GM18870 (cell line): ENCODE results near the gene SDK1.
"Not testable (repeated sequence)": the region's sequence is repeated elsewhere in the genome, so short reads cannot be mapped to it uniquely, and the experiment has no call there.

Experiments
- ATAC-seq: cut with Tn5 transposase; IDR thresholded peaks from one replicate; pipeline ENCODE4 v1.9.1; 2021; ENCODE audit warnings: moderate library complexity; ENCODE audit not compliant: unreplicated experiment

The SDK1 gene

DNA sequence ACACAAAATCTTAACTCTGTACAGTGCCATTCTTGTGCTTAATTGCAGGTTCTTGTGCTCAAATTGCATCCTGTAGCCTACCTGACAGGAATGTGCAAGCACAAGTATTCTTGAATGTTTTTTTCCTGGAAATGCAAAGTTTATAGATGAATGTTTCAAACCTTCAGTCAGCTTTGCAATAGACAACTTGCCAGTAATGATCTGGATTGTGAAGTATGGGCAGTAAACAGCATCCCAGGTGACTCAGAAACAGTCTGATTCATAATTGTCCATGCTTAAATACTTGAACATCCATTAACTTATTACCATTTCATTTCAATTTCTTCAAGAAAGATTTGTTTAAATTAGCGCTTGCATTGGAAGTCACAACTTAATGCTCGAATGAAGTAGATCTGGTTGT is 347.2 kb downstream of the SDK1 start:
- ATAC-seq = no peak

DNA sequence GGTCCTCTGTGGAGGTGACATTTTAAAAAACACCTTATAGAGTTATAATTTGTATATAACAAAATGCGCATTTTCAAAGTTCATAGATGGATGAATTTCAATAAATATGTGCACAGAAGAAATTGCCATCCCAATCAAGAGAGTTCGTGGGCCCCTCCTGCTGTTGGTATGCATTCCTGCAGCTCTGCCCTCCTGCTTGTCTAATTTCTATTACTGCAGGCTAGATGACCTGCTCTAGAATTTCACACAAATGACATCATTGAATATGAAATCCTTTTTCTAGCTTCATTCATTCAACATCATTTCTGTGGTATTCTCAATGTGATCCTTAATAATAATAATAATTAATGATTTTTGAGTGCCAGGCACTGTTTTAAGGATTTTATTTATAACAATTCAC is 348.2 kb downstream of the SDK1 start:
- no peak for ATAC-seq

DNA sequence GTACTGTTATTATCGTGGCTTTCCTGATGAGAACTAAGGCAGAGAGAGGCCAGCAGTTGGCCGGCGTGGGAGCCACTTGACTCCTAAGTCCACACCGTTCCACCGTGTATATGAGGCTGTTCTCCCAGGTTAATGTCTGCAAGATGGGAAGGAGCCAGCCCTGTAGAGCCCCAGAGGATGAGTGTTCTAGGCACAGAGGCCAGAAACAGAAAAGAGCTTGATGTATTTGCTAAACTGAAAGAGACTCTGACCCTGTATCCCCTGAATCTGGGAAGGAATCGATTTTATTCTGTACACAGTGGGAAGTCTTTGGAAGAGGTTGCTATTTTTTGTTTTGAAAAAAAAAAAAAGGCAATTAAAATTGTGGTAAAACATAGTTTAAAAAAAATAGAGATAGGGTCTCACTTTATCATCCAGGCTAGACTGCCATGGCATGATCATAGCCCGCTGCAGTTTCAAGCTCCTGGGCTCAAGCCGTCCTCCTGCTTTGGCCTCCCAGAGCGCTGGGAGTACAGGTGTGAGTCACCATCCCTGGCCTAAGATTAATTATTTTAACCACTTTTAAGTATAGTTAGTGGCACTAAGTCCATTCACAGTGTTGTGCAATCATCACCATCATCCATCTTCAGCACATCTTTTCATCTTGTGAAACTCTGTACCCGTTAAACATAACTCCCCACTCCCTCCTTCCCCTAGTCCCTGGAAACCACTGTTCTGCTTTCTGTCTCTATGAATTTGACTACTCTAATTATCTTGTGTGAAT is 348.8 kb downstream of the SDK1 start:
- no peak for ATAC-seq

DNA sequence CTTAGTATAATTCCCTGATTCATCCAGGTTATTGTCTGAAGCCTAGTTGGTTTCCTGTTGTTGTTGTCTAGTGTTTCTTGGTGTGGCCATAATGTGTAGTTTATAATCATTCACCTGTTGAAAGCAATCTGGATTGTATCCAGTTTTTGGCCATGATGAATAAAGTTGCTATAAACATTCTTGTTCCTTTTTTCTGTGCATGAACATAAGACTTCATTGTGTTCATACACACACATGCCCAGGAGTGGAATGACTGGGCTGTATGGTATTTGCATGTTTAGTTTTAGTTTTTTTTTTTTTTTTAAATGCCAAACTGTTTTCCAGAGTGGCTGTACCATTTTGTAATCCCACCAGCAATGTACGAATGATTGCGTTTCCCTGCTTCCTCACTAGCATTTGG is 349.8 kb downstream of the SDK1 start:
- ATAC-seq = no peak

DNA sequence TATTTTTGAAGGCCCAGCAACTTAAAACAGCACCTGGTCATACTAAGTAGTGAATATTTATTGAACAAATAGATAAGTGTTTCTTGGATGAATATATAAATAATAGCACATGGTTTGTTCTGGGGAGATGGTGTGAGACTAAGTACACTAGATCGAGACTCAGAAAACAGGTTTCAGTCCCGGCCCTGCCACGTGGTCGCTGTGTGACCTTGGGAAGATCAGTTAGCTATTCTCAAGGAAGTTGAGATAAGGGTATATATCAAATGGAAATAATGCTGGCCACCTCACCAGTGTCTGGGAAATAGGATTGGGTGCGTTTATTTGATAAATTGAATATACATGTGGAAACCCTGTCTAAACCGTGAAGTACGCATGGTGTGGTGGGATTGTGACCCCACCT is 354.6 kb downstream of the SDK1 start:
- no peak for ATAC-seq

DNA sequence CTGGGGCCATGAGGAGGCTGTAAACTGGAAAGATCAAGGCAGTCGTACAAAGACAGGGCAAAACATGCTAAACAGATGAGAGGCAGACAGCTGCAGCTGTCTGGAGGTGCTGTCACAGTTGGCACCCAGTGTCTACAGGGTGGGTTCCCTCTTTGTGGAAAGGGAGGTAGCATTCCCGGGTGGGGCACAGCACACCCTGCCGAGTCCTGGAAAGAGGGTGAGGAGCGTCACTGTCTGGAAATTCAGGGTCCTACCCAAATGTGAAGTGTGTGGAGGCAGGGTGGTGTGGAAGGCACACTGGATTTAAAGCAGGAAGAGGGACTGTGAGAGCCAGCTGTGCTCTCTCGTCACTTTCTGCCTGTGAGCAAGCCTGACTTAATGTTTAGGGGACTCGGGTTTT is 356.2 kb downstream of the SDK1 start:
- ATAC-seq = no peak

DNA sequence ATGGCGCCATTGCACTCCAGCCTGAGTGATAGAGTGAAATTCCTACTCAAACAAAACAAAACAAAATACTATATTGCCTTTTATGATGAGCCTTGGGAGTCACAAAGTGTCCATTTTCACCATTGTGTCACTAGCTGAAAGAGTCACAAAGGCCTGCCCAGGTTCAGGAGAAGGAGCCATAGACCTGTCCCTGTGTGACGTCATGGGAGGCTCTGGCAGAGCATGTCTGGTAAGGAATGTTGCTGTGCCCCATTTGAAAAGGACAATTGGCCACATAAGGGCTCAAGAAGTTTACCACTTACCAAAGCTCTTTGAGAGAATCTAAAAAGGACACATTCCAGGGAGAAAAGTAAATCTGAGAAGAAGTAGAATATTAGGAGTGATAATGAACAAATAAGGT is 367.7 kb downstream of the SDK1 start:
- ATAC-seq = no peak

DNA sequence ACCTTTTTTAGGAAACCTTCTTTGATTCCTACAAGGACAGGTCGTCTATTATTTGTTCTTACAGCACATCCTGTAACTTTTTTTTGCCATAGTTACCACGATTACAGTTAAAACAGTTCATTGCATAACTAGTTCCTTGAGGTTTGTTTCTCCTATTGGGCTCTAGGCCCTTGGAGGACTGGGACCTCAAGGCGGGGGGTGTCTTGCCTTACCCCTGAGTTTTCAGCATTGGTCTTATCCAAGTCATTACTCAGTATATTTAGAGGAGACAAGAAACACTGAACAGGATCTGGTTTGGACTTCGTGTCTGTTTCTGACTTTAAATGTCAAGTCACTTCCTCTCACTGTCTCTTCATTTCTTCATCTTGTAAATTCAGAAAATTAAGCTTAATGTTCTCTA is 369.8 kb downstream of the SDK1 start:
- no peak for ATAC-seq

DNA sequence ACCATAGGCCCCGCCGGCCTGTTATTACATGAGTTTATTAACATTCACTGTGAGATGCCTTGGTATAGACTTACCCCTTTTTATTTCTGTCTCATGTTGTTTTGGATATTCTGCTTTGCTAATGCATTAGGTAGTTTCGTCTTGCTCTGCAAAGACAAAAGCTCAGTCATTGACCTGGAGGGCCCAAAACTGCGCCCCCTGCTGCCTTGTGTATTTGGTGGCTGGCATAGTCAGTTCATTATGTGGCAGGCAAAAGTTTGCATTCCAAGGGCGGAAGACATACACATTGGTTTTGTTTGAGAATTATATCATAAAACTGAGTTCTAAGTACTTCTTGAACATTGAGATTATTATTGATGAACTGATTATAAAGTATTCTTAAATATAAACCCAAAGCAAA is 372.5 kb downstream of the SDK1 start:
- ATAC-seq = no peak

DNA sequence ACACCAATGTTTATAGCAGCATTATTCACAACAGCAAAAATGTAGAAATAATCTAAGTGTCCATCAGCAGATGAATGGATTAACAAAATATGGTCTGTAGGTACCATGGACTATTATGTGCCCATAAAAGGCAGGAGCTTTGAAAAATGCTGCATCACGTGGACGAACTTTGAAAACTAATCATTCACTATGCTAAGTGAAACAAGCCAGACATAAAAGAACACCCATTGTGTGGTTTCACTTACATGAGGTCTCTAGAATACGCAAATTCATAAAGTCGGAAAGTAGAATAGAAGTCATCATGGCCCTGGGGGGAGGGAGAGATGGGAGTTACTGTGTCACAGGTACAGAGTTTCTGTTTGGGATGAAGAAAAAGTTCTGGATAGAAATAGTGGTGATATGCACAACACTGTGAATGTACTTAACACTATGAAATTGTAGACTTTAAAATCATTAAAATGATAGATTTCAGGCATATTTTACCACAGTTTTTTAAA is 377.3 kb downstream of the SDK1 start:
- ATAC-seq = no peak

DNA sequence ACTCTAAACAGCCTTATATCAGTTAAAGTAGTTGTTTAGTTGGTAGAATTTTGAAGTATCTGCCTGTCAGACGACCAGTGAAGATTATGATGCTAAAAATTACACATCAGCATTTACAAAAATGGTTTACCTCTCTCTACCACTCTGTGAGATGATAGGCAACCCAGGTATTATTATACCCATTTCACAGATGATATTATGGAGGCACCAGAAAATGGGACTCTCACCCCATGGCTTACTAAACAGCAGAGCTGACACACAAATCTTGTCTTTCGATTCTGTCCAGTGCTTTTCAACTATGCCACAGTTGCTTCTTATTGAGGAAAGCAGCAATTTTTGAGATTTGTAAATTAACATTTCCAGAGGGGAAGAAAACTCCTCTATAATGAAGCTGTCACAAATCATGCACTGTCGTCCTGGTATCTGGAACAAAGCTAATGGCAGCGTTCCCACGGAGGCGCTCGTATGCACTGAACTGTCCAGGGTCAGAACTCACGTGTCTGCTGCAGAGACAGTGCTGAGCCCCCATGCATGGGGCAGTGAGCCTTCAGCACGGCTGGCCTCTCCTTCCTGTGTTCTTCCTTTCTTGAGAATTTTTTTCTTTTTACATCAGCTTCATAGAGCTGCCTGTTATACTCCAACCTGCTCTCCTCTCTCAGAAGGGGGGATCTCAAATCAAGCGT is 381.1 kb downstream of the SDK1 start:
- ATAC-seq = no peak

DNA sequence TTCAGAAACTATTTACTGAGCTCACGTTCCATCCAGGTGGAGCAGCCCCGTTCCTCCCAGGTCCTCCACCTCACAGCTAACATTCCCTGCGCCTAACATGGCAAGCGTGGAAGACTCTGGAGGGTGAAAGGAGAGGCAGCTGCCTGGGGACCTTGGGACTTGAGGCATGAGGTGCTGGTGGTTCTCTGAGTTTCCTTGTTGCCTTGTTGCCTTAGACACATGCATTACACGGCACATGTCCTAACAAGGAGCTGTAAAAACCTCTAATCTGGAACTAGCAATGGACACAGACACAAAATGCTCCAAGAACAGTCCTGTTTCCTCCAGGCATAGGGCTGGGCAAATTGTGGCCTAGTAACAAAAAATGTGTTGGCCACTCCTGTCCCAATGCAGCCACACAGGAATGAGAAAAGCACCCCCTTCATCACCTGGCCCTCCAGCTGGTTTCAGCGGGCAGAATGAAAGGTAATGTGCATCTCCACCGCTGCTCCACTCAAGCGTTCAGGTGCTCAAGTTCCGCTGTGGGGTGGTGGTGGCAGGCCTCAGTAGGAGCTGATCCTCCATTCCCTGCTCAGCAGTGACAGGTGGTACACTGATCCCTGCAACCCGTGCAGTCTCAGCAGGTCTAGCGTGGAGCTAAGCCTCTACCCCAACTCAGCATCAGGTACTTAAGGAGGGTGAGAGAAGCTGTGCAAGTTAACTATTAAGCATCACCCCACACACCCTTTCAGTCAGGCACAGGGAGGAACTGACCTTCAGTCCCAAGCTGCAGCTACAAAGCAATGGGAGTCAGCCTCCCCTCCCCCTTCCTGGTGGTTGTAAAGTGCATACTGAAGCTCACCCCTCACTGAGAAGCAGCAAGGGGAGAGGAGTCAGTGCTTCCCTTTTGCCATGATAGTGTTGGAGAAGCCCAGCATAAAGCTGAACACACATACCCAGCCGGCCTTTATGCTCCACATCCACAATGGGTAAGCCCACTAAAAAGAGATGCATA is 382.8 kb downstream of the SDK1 start:
- no peak for ATAC-seq

DNA sequence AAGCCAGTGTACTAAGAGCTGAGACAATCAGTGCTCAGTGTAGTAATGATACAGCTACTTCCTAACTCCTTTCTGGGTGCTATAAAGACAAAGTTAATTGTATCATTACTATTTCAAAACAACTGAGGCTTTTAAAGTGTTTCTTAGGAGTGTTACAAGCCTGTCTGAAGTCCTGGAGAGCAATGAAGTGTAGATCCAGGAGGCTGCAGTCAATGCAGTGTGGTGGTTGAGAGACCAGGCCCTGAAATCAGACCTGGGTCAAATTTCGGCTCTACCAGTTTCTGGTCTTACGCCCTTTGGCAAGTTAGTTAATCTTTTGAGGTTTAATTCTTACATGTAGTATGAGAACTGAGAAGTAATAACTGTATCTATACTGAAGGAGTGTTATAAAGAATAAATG is 387.0 kb downstream of the SDK1 start:
- ATAC-seq = no peak

DNA sequence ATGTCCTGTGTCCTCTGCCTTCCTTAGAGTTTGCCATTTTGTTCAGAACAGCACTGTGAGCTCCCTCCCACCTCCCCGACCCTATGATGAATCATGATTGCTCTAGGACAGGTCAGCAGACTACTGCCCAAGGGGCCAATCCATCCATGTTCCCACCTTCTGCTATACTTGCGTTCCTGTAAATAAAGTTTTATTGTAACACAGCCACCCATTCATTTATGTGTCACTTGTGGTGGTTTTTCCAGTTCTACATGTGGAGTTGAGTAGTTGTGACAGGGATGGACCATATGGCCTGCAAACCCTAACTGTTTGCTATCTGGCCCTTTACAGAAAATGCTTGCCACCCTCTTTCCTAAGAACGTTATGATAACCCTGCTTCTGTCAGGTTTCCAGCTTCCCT is 387.8 kb downstream of the SDK1 start:
- no peak for ATAC-seq

DNA sequence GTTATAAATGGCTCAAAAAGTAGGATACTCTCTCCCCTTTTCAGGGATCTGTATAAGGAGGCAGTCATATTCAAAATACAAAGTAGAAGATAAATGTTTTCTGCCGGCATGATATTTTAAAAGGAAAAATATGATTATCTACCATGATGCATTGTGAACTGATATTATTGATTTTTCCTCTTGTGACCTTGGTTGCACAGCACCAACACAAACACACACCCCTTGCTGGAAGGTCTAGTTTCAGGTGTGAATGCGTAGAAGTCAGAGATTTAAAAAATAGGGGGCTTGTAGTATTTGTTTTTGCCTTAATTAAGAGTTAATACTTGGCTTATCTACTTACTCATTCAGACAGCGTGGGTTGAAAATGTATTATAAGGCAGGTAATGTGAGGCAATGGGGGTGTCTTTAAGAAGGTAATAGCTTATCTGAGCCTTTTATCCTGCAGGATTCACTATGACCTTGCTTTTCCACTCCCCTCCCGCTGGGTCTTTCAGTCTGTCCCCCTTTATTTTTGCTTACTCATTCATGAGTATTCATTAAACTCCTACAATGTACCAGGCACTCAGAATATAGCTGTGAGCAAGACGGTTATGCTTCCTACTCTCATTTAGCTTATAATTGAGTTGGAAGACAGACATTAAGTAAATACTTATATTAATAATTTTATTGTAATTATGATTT is 390.6 kb downstream of the SDK1 start:
- no peak for ATAC-seq

DNA sequence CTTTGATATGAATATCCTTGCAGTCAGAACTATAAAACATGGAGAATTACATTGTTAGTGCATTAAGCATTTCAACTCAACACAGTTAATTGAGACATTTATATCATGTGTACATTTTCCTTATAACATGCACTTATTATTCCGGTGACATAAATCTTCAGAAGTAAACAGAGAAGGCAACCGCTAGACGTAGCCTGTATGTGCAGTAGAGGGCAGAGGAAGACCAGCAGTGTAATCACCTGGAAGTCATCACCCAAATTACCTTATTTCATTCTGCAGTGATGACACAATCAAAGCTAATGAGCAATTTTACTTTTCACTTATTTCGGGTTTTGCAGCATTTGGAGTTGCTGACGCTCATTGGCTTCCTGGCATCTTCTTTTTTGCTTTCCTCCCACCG is 394.6 kb downstream of the SDK1 start:
- no peak for ATAC-seq

DNA sequence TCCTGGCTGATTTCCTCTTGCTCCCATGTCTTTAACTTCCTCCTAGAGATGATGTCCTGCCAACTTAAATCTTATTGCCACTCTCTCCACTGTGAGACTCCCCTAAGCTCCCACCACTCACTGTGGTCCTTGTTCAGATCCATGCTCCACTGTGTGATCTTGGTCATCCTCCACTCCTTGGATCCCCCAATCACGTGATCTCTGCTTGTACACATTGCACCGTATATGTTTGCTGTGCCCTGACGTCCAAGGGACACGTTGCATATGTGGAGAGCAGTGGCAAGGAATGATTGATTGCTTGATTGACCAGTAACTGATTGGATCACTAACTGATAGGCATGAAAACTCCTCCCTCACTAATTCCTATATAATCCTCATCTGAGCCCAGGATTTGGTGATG is 395.1 kb downstream of the SDK1 start:
- ATAC-seq = no peak

DNA sequence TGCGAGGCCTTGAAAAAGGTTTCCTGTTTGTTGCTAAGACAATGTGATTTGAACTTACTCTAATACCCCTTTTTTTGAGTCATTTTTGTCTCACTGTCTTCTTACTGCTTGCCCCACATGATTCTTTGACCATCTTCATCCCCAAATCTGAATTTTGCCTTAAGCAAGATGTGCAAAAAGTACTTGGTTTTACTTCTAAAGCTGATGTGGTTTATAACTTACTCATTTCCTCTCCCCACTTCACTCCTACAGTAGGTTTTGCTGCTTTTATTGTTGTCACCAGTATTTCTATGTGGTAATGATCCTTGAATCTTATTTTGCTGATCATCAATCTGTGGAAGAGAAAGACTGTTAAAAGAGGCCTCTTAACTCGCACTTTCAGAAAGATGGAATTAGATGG is 396.4 kb downstream of the SDK1 start:
- ATAC-seq = no peak

DNA sequence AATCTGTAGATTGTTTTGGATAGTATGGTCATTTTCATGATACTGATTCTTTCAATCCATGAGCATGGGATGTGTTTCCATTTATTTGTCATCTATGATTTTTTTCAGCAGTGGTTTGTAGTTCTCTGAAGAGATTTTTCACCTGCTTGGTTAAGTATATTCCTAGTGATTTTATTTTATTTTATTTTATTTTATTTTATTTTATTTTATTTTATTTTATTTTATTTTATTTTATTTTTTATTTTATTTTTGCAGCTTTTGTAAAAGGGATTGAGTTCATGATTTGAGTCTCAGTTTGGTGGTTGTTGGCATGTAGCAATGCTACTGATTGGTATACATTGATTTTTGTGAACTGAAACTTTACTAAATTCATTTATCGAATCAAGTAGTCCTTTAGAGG is 404.2 kb downstream of the SDK1 start:
- no peak for ATAC-seq

DNA sequence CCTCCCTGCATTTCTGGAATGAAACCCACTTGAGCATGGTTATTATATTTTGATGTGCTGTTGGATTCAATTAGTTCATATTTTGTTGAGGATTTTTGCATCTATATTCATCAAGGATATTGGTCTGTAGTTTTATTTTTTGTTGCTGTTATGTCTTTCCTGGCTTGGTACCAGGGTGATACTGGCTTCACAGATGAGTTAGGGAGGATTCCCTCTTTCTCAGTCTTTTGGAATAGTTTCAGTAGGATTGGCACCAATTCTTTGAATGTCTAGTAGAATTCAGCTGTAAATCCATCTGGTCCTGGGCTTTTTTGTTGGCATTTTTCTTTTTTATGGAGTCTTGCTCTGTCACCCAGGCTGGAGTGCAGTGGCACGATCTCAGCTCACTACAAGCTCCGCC is 405.0 kb downstream of the SDK1 start:
- not testable (repeated sequence) for ATAC-seq

DNA sequence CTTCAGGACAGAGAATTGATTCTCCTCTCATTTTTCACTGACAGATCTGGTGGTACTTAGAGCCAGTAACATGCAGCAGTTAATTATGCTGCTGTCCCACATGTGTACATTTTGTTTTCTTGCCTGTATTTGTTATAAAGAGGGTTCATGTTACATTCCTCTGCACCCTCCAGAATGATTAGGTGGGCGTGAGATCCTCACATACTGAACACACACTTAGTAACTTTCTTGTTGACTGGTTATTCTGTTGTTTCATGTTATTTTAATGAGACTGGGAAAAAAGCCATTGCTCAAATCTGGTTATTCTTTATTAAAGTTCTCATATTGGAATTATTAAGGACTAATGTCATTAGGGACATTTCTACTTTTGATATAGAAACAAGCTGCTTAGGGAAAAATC is 409.1 kb downstream of the SDK1 start:
- ATAC-seq = no peak
